Right forelimb (tissue), 1 donor: ENCODE data around the gene ROPN1L.
"Not testable (repeated sequence)": the region's sequence is repeated elsewhere in the genome, so short reads cannot be mapped to it uniquely, and the experiment has no call there.

Experiments used
- DNase-seq: peaks from one replicate; pipeline ENCODE4 v3.0.0-alpha.2; 2018

Gene ROPN1L

GRCh38 chr5:10441083-10441991 is at the start of gene ROPN1L:
ROPN1L (plus strand) TSS chr5:10441879; CDS start chr5:10442168, 289 bp downstream.
- peak; percentile 93 for DNase-seq

- not testable (repeated sequence) for DNase-seq
Measured at GRCh38 chr5:10392567-10393328, 48.9 kb upstream of the ROPN1L start.

DNA sequence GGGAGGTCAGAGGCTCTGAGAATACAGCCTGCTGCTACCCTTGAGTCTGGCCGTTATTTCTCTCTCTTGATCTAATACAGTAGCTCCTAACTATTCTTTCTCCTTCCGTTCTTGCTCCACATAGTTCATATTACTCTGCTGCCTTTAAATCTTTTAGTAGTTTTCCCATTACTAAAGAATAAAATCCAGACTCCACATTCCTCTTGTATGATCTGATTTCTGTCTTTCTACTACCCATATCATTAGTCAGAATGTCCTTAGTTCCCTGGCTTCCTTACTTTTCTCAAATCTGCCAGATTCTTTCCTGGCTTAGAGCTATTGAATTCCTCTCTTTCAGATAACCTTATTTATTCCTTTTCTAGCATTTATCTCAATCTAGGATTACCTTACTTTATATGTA is 48.2 kb upstream of the ROPN1L start:
- no peak for DNase-seq

GRCh38 chr5:10396552-10396951 is 45.1 kb upstream of the ROPN1L start:
- no peak for DNase-seq

DNA sequence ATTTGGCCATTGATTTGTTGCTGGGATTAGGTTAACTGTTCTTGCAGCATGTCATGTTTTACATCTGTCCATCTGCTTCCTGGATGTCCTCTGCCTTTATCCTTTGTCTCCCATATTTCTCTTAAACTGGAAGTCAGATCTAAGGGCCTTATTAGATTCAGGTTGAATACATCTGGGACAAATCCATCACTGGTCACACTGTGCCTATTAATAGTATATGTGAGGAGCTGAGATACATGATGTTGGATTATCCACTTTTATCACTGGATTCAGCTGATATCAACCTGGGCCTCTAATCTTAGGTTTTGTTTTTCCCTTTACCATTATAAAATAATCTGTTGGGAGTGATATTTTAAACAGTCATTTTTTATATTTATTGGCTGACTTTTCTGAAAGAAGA is 41.8 kb upstream of the ROPN1L start:
- no peak for DNase-seq

DNA sequence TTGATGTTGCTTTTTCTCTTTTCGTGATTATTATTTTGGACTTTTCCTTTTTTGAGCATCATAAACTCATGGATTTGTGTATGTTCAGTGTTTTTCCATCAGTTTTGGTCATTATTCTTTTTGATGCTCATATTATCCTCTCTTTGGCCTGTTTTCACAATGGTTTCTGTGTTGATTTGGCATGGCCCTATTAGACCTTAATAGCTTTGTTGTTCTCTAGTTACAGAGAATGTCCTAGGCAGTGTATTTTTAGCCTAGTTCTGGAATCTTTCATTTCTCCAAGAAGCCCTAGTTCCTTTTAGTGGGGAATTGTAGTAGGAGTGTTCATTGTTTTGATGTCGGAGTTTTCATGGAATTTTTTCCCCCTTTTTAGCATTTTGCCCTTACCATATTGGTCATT is 41.3 kb upstream of the ROPN1L start:
- DNase-seq = no peak

GRCh38 chr5:10400831-10401230 is 40.8 kb upstream of the ROPN1L start:
- no peak for DNase-seq

DNA sequence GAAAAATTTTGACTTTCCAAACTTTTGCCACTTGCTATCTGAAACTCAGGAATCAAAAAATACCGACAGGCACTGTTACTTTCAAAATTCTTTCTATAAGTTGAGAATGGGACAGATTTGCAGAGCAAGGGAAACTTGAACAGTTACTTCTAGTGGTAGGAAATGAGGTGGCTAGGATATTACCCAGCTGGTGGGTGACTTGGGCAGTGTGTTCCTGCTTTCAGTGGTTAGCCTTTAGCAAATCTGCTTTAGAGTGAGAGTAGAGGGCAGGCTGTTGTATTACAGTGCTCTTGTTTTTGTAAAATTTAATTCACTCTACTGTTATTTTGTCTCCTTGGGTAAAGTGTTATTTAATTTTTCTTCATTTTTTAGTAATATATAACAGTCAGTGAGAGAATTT is 40.2 kb upstream of the ROPN1L start:
- DNase-seq = no peak

- DNase-seq = no peak
Measured at GRCh38 chr5:10403829-10404228, 37.9 kb upstream of the ROPN1L start.

GRCh38 chr5:10406651-10407050 is 35.0 kb upstream of the ROPN1L start:
- no peak for DNase-seq

GRCh38 chr5:10409504-10409903 is 32.2 kb upstream of the ROPN1L start:
- DNase-seq = no peak

DNA sequence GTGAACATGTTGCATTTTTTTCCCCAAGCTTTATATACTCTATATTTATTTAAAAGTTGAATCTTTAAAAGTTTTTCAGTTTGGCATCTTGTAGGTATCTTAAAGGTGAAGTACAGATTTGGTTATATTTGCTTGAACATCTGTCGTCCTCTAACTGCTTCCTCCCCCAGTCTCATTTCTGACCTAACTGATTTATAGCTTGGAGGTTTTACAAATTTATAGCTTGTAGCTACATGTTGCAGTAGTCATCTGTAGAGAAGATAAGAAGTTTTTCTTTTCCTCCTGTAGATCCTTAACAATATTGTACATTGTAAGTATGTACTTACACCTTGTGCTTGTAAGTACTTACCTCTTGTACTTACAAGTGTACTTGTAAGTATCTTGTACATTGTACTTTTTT is 31.0 kb upstream of the ROPN1L start:
- DNase-seq = no peak

DNA sequence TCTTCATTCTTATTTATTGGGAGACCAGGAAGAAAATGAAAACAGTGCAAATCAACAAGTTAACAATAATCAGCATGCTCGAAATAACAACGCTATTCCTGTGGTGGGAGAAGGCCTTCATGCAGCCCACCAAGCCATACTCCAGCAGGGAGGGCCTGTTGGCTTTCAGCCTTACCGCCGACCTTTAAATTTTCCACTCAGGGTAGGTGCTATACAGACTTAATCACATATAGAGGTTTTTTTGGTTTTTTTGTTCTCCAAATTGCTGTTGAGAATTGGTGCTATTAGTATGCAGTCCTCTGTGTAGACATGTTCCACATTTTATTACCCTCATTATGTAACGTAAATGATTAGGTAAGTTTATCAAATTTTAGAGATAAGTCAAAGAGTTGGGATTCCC is 30.3 kb upstream of the ROPN1L start:
- no peak for DNase-seq

DNA sequence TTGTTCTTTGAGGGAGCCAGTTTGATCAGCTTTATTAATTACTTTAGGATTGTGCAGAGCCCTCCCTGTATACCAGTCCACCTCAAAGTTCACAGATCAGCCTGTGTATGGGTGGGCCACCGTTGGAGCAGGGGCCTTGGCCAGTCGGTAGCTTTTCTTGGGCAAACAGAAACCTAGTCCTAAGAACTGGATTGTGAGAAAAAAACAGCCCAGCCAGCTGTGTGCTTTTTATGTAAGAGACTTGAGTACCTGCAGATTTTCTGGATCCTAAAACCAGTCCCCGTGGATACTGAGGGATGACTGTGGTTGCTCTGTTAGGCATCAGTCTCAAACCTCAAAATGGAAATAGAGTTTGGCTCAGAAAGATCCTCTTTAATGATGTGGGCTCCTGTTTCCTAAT is 24.8 kb upstream of the ROPN1L start:
- no peak for DNase-seq

- DNase-seq = no peak
Measured at GRCh38 chr5:10418654-10419345, 22.9 kb upstream of the ROPN1L start.

GRCh38 chr5:10420468-10420867 is 21.2 kb upstream of the ROPN1L start:
- DNase-seq = no peak

DNA sequence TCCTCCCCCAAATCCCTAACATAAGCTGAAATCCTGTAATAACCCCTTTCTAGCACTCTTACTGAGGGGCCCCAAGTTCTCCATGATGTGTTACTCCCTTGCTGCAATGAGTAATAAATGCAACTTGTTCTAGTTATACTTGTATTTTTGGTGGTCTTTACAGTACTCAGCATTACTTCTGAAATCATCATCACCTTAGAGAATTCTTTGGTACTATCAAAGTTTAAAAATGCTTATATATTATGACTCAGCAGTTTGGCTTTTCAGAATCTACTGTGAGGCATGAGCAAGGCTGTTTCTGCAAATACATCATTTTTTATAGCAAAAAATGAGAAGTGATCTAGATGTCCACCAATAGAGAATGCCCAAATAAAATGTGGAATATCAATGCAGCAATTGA is 20.7 kb upstream of the ROPN1L start:
- DNase-seq = no peak

GRCh38 chr5:10421896-10422691 is 19.6 kb upstream of the ROPN1L start:
- no peak for DNase-seq

DNA sequence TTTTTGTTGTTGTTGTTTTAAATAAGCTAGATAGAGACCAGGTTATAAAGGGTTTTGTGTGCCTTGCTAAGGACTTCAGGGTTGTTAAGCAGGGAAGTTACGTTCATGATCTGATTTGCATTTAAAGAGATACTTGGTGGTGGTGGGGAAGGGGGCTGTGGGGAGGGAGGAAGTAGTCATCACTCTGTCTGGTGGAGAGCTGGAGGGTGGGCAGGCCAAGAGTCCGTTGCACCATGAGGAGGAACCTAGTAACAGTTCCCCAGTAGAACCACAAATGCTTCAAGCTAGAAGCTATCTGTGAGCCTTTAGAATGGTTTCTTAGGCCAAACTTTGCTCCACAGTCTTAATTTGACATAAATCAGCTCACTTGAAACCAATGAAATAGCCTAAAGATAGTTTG is 18.7 kb upstream of the ROPN1L start:
- DNase-seq = no peak

GRCh38 chr5:10424124-10424731 is 17.5 kb upstream of the ROPN1L start:
- DNase-seq = no peak

DNA sequence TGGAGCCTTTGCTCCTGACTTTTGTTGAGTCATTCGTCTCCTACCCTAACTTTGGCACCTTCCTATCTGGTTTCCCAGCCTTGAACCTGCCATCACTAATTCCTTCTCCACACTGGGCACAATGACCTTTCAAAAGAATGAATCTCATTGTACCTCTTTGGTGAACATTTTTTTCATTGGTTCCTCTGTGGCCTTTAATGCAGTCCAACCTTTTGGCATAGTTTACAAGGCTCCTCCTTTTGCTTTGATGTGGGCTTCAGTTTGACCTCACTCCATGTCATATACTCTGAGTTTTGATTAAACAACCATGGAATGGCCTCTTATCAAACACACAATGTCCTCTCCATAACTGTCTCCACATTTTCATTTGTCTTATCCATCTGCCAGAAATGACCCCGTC is 14.5 kb upstream of the ROPN1L start:
- DNase-seq = no peak

DNA sequence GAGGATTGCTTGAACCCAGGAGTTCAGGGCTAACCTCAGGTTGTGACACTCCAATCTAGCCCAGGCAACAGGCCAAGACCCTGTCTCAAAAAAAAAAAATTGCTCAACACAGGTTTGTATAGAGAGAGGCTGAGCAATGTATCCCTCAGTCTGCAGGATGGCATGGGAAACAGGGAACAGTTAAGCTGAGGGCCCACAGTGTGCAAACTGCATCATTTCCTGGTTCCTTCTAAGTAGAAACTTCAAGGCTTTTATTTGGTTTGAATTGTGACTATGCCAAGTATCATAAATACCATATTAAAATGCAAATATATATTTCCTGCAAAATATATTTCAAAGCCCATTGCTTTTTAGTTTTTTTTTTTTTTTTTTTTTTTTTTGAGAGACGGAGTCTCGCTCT is 13.7 kb upstream of the ROPN1L start:
- no peak for DNase-seq
